Stimulated activated CD4-positive, alpha-beta T cell treated with anti-CD3 and anti-CD28 coated beads, Interleukin-1b, Interleukin-23, amount 100 ng/mL, for 48 hours (primary cell): ENCODE data around the gene NEU4.
A peak's percentile ranks its signal among the peaks of the same experiment; 100 is the strongest.

Experiments used
- DNase-seq: peaks from one replicate; pipeline ENCODE4 v3.0.0-alpha.2; 2020

Gene NEU4

GRCh38 chr2:241853651-241854341 is 44.8 kb downstream of the NEU4 start:
- no peak for DNase-seq

- DNase-seq, result no peak
These were observed 45.6 kb downstream of the NEU4 start for GRCh38 chr2:241854342-241855244.

- DNase-seq, result no peak
These were observed 46.4 kb downstream of the NEU4 start for GRCh38 chr2:241855245-241855887.

- DNase-seq, result no peak
These were observed 47.0 kb downstream of the NEU4 start for GRCh38 chr2:241855888-241856422.

- DNase-seq, result no peak
These were observed 48.1 kb downstream of the NEU4 start for GRCh38 chr2:241857041-241857541.

- DNase-seq, result no peak
These were observed 48.7 kb downstream of the NEU4 start for GRCh38 chr2:241857572-241858121.

- peak; percentile 77 for DNase-seq
These were observed 49.4 kb downstream of the NEU4 start, which contains the start of gene PDCD1 for GRCh38 chr2:241858206-241859016. PDCD1 (minus strand) TSS chr2:241858894; CDS start chr2:241858838, 56 bp downstream.

GRCh38 chr2:241859017-241859435 is 50.0 kb downstream of the NEU4 start:
- no peak for DNase-seq

- peak; percentile 80 for DNase-seq
These were observed 50.6 kb downstream of the NEU4 start for GRCh38 chr2:241859436-241860183.

GRCh38 chr2:241860184-241861078 is 51.4 kb downstream of the NEU4 start:
- DNase-seq, result no peak

GRCh38 chr2:241861264-241861663 is 52.3 kb downstream of the NEU4 start:
- no peak for DNase-seq

- DNase-seq, result no peak
These were observed 53.1 kb downstream of the NEU4 start for GRCh38 chr2:241862093-241862492.

- no peak for DNase-seq
These were observed 54.0 kb downstream of the NEU4 start for GRCh38 chr2:241862775-241863535.

GRCh38 chr2:241863536-241863954 is 54.6 kb downstream of the NEU4 start:
- peak; percentile 77 for DNase-seq

- DNase-seq, result no peak
These were observed 55.3 kb downstream of the NEU4 start for GRCh38 chr2:241864168-241864849.

GRCh38 chr2:241864850-241865213 is 55.8 kb downstream of the NEU4 start:
- no peak for DNase-seq

GRCh38 chr2:241865416-241865956 is 56.5 kb downstream of the NEU4 start:
- no peak for DNase-seq
